Right lobe of liver (tissue), 6 donors: ENCODE data around the gene CA12. TPM values are rescaled to one million over a fixed set of nuclear protein-coding genes. Genes with fewer than 3 reads are reported as not detected.

Experiments
- ATAC-seq, 4 donors: fragments of 200-7000 bp; cut with Tn5 transposase; one replicate each; pipeline ENCODE4 v1.9.1; 2020; ENCODE audit warnings: mild to moderate bottlenecking in 4 of 4, moderate library complexity in 4 of 4
- DNase-seq, 3 donors: peaks; one replicate each; pipeline ENCODE4 v3.0.0-alpha.2; 2020
- H3K27ac ChIP-seq, 3 donors: fragments of 200-600 bp; one replicate each; pipeline ENCODE4 v1.8.0; 2022
- H3K27me3 ChIP-seq, 2 donors: fragments of 200-600 bp; one replicate each; pipeline ENCODE4 v1.8.0; 2022
- H3K36me3 ChIP-seq, 4 donors: fragments of 200-600 bp; sonication (generic) in 1 of 4; one replicate each; pipeline versions ENCODE4 v1.5.1 to v1.8.0; 2017 to 2022; ENCODE audit warnings: control low read depth in 1 of 4
- H3K4me1 ChIP-seq, 4 donors: fragments of 200-600 bp; sonication (generic) in 1 of 4; one replicate each; pipeline versions ENCODE4 v1.5.1 to v1.8.0; 2017 to 2022; ENCODE audit warnings: control low read depth in 1 of 4
- H3K4me3 ChIP-seq, 3 donors: fragments of 200-600 bp; one replicate each; pipeline ENCODE4 v1.8.0; 2022
- H3K9me3 ChIP-seq, 4 donors: fragments of 200-600 bp; sonication (generic) in 1 of 4; one replicate each; pipeline versions ENCODE4 v1.5.1 to v1.8.0; 2017 to 2022; ENCODE audit warnings: control low read depth in 1 of 4
- CTCF ChIP-seq, 4 donors: fragments of 200-600 bp in 3 of 4; fragments of 450-650 bp in 1 of 4; IDR thresholded peaks; one replicate each; pipeline versions ENCODE4 v1.5.1 to v1.8.0; 2016 to 2022; ENCODE audit warnings: antibody characterized with exemption in 4 of 4, mild to moderate bottlenecking in 2 of 4
- POLR2A ChIP-seq: fragments of 450-650 bp; IDR thresholded peaks from one replicate; pipeline ENCODE4 v1.6.1; 2017; ENCODE audit warnings: antibody characterized with exemption, mild to moderate bottlenecking
- WGBS: methylation state at CpG from one replicate; pipeline ENCODE4 v1.1.6; 2018; ENCODE audit warnings: low coverage, low lambda C conversion rate; ENCODE audit not compliant: insufficient coverage; ENCODE audit errors: missing lambda C conversion rate; 5-methylcytosine and 5-hydroxymethylcytosine counted together
- intact Hi-C, 2 donors: fragments of 100-400 bp; cut with DNase I; formaldehyde crosslinking; loops; one replicate each; pipeline versions ENCODE4 v1.11.2 to v1.14.1; 2022
- total RNA-seq, 6 experiments: library from RNA; depleted of rRNA in 2 of 6; stranded (reverse); fragments of >200 nt in 2 of 6; fragmentation: NEBNext Ultra II Directional in 3 of 6; extraction: Animal tissue kit (Norgen Biotek cat#: 25700) in 3 of 6; gene quantifications; one replicate each; pipeline versions ENCODE4 v1.1.0 to v1.2.4, GENCODE V29; 2016 to 2023
- donor health status: DM: no; HTN: yes; CAD: no.
- donor health status: DM: no; HTN: no; CAD: no.
- donor health status: DM: no; HTN: no; CAD: no.
- donor health status: DM: no; HTN: yes; CAD: no.
- donor health status: DM: no; HTN: yes; CAD: no.

CA12 gene
- total RNA-seq, 6 experiments from 2014 or later, result 0.02 to 18.3 (median 1.4) TPM

GRCh38 chr15:63314409-63314808, 67.2 kb downstream of the CA12 start:
- 53% methylated on average over 2 of the region's 2 CpGs for WGBS
- Histone ChIP-seq H3K4me3 (no peak overlapping the region), H3K4me1 (no peaks in the 10 kb centered on the region), H3K27ac (no peak overlapping the region), H3K27me3 (no peaks in the 10 kb centered on the region), H3K9me3 (no peaks in the 10 kb centered on the region), H3K36me3 (no peaks in the 10 kb centered on the region)
- ATAC-seq (no peak), DNase-seq (no peak)
- intact Hi-C loops, result no loop called here
- TF ChIP-seq CTCF (IDR thresholded peaks at IDR 0.05) (no peak), POLR2A (no peak)

DNA sequence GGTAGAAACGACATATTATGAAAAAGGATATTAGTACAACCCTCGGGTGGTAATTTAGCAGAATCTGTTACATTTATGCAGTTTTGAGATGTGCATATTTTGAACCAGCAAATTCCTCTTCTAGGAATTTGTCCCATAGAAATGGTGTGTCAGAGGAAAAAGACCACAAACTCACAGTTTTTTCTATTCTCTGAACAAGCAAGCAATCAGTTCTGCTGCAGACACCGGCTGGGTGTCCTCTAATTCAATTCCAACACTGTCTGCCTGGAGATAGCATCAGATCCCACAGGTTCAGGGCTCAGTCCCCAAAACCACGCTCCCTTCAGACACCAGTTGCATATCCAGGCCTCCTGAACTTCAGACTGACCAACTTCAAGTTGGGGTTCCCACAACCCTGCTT, 67.8 kb downstream of the CA12 start:
- TF ChIP-seq POLR2A, result no peak
- no peak for TF ChIP-seq CTCF (IDR thresholded peaks at IDR 0.05)
- H3K27ac ChIP-seq, result no peak overlapping the region
- H3K9me3 ChIP-seq, result no peaks in the 10 kb centered on the region
- ATAC-seq (no peak), DNase-seq (no peak)
- no peaks in the 10 kb centered on the region for H3K36me3 ChIP-seq
- no peaks in the 10 kb centered on the region for H3K4me1 ChIP-seq
- H3K4me3 ChIP-seq, result no peak overlapping the region
- intact Hi-C loops, result no loop called here
- H3K27me3 ChIP-seq, result no peaks in the 10 kb centered on the region
- 92% methylated on average over 4 of the region's 4 CpGs for WGBS

DNA sequence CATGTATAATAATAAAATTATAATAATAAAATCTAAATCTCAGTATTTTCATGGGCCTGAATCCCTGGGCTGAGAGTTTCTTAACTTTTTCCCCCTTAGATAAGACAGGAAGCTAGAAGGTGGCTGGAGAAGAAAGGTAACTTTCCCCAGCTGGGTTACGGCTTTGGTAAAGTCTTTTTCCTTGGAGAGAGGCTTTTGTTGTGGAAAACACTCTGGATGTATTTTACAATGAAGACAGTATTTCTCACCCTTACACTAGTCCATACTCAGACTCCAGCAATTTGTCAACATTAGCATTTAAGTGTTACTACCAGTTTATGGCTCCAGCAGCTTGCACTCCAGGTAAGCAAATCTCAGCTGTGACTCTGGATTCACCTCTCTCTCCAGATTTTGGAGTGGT, 69.4 kb downstream of the CA12 start:
- ATAC-seq (no peak), DNase-seq (no peak)
- no peaks in the 10 kb centered on the region for H3K36me3 ChIP-seq
- no peak overlapping the region for H3K4me3 ChIP-seq
- H3K27ac ChIP-seq, result no peak overlapping the region
- intact Hi-C loops, result no loop called here
- H3K4me1 ChIP-seq, result no peaks in the 10 kb centered on the region
- TF ChIP-seq POLR2A (no peak), CTCF (IDR thresholded peaks at IDR 0.05) (no peak)
- H3K27me3 ChIP-seq, result no peaks in the 10 kb centered on the region
- no peaks in the 10 kb centered on the region for H3K9me3 ChIP-seq
- 100% methylated on average over 1 of the region's 1 CpG for WGBS

- intact Hi-C loops, result no loop called here
- no peak for ATAC-seq
- Histone ChIP-seq H3K9me3 (no peaks in the 10 kb centered on the region), H3K4me1 (peaks cover 0 to 11% (median 4%) of the 10 kb centered on the region in 4 donors), H3K27ac (no peak overlapping the region), H3K4me3 (no peak overlapping the region), H3K27me3 (no peaks in the 10 kb centered on the region), H3K36me3 (no peaks in the 10 kb centered on the region)
- no peak for DNase-seq
- WGBS, result 68% methylated on average over 3 of the region's 3 CpGs
- TF ChIP-seq CTCF (IDR thresholded peaks at IDR 0.05) (no peak), POLR2A (no peak)
Observed at GRCh38 chr15:63310646-63311045, 71.0 kb downstream of the CA12 start.

DNA sequence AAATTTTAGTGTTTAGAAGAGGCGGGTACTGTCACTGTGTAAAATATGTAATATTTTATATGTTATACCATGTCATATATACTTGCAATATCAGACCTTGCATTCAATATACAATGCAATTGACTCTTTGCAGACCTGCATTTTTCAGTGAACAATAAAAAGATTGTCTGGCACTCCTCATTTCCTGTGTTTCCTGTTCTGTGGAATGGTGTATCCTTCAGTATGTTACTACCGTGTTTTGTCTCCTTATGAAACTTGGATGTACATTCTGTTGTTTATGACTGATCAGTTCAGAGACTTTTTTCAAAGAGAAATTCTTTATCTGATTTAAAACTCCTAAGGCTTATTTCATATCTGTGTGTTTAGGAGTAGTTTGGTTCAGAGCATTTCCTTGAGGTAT, 72.7 kb downstream of the CA12 start:
- Histone ChIP-seq H3K4me3 (no peak overlapping the region), H3K27ac (no peak overlapping the region), H3K36me3 (no peaks in the 10 kb centered on the region), H3K9me3 (no peaks in the 10 kb centered on the region), H3K27me3 (no peaks in the 10 kb centered on the region), H3K4me1 (peaks cover 0 to 11% (median 4%) of the 10 kb centered on the region in 4 donors)
- WGBS, result 74% methylated on average over 2 of the region's 2 CpGs
- DNase-seq, result no peak
- peak in 1 of 4 donors; percentile 23 for ATAC-seq
- TF ChIP-seq POLR2A (no peak), CTCF (IDR thresholded peaks at IDR 0.05) (no peak)
- intact Hi-C loops, result no loop called here
